Trophoblast cell (in vitro differentiated cells and primary cell): ENCODE results near the gene LIPC.

Experiments
- DNase-seq, 2 donors: peaks; one replicate each; pipeline ENCODE4 v3.0.0-alpha.2; 2016
- H2AFZ ChIP-seq: 2 replicates; pipeline ENCODE4 v1.6.1; 2013; ENCODE audit warnings: low read length, moderate library complexity, mild to moderate bottlenecking; ENCODE audit not compliant: insufficient read depth, poor library complexity
- H2AK5ac ChIP-seq: 2 replicates; pipeline ENCODE4 v1.6.1; 2013; ENCODE audit warnings: mild to moderate bottlenecking, low read length
- H2BK120ac ChIP-seq: 2 replicates; pipeline ENCODE4 v1.6.1; 2013; ENCODE audit warnings: low read length, mild to moderate bottlenecking, moderate library complexity; ENCODE audit not compliant: insufficient read depth, poor library complexity
- H2BK12ac ChIP-seq: 2 replicates; pipeline ENCODE4 v1.6.1; 2013; ENCODE audit warnings: mild to moderate bottlenecking, low read length, moderate library complexity
- H2BK5ac ChIP-seq: 2 replicates; pipeline ENCODE4 v1.6.1; 2013; ENCODE audit warnings: low read length, low read depth, moderate library complexity, mild to moderate bottlenecking; ENCODE audit not compliant: poor library complexity
- H3K14ac ChIP-seq: 2 replicates; pipeline ENCODE4 v1.6.1; 2013; ENCODE audit warnings: mild to moderate bottlenecking, low read length
- H3K18ac ChIP-seq: 2 replicates; pipeline ENCODE4 v1.6.1; 2013; ENCODE audit warnings: mild to moderate bottlenecking, low read length
- H3K23ac ChIP-seq: 2 replicates; pipeline ENCODE4 v1.6.1; 2013; ENCODE audit warnings: low read length
- H3K27ac ChIP-seq: 2 replicates; pipeline ENCODE4 v1.5.1; 2013; ENCODE audit warnings: low read depth, mild to moderate bottlenecking, inconsistent platforms, low read length, moderate library complexity
- H3K27me3 ChIP-seq: 2 replicates; pipeline ENCODE4 v1.6.1; 2013; ENCODE audit warnings: inconsistent platforms, mild to moderate bottlenecking, low read length, moderate library complexity; ENCODE audit not compliant: insufficient read depth
- H3K36me3 ChIP-seq, 2 experiments: 1 replicate in 1 of 2; 2 replicates in 1 of 2; pipeline ENCODE4 v1.6.1; 2013; ENCODE audit warnings: low read length in 2 of 2, mild to moderate bottlenecking in 2 of 2, moderate library complexity in 1 of 2; ENCODE audit not compliant: insufficient read depth in 2 of 2, control insufficient read depth in 1 of 2
- H3K4ac ChIP-seq: 2 replicates; pipeline ENCODE4 v1.6.1; 2013; ENCODE audit warnings: low read depth, mild to moderate bottlenecking, low read length, moderate library complexity
- H3K4me1 ChIP-seq, 2 experiments: 1 replicate in 1 of 2; 2 replicates in 1 of 2; pipeline ENCODE4 v1.6.1; 2013; ENCODE audit warnings: low read length in 2 of 2, mild to moderate bottlenecking in 2 of 2, moderate library complexity in 1 of 2; ENCODE audit not compliant: insufficient read depth in 2 of 2, control insufficient read depth in 1 of 2
- H3K4me2 ChIP-seq: 2 replicates; pipeline ENCODE4 v1.6.1; 2013; ENCODE audit warnings: inconsistent platforms, mild to moderate bottlenecking, low read length, moderate library complexity
- H3K4me3 ChIP-seq: 2 replicates; pipeline ENCODE4 v1.5.1; 2013; ENCODE audit warnings: mild to moderate bottlenecking, low read depth, low read length, inconsistent platforms
- H3K79me1 ChIP-seq: one replicate; pipeline ENCODE4 v1.6.1; 2013; ENCODE audit warnings: low read length
- H3K79me2 ChIP-seq: 2 replicates; pipeline ENCODE4 v1.6.1; 2013; ENCODE audit warnings: low read length, mild to moderate bottlenecking; ENCODE audit not compliant: control insufficient read depth, insufficient read depth, poor library complexity
- H3K9ac ChIP-seq: 2 replicates; pipeline ENCODE4 v1.6.1; 2013; ENCODE audit warnings: mild to moderate bottlenecking, low read length
- H3K9me3 ChIP-seq: 2 replicates; pipeline ENCODE4 v1.6.1; 2013; ENCODE audit warnings: low read depth, mild to moderate bottlenecking, control low read depth, inconsistent platforms, low read length; ENCODE audit not compliant: insufficient read depth
- H4K12ac ChIP-seq: 2 replicates; pipeline ENCODE4 v1.6.1; 2013; ENCODE audit warnings: low read depth, mild to moderate bottlenecking, low read length, moderate library complexity
- H4K8ac ChIP-seq: 2 replicates; pipeline ENCODE4 v1.6.1; 2013; ENCODE audit warnings: low read depth, mild to moderate bottlenecking, low read length, moderate library complexity
- H4K91ac ChIP-seq: one replicate; pipeline ENCODE4 v1.6.1; 2013; ENCODE audit warnings: low read depth, mild to moderate bottlenecking, low read length, moderate library complexity
- WGBS: extraction: QIAGEN DNeasy Blood & Tissue Kit; methylation state at CpG from one replicate; pipeline ENCODE4 v1.1.7; 2013; ENCODE audit warnings: missing lambda C conversion rate; ENCODE audit not compliant: insufficient read length, insufficient coverage; ENCODE audit errors: extremely low coverage; 5-methylcytosine and 5-hydroxymethylcytosine counted together

Gene LIPC

GRCh38 chr15:58558777-58559176 lies 127.0 kb downstream of the LIPC start:
- peaks cover 2% of the 10 kb centered on the region for H3K79me1 ChIP-seq
- WGBS, result no CpG with 5 or more reads among the region's 1 CpG

DNA sequence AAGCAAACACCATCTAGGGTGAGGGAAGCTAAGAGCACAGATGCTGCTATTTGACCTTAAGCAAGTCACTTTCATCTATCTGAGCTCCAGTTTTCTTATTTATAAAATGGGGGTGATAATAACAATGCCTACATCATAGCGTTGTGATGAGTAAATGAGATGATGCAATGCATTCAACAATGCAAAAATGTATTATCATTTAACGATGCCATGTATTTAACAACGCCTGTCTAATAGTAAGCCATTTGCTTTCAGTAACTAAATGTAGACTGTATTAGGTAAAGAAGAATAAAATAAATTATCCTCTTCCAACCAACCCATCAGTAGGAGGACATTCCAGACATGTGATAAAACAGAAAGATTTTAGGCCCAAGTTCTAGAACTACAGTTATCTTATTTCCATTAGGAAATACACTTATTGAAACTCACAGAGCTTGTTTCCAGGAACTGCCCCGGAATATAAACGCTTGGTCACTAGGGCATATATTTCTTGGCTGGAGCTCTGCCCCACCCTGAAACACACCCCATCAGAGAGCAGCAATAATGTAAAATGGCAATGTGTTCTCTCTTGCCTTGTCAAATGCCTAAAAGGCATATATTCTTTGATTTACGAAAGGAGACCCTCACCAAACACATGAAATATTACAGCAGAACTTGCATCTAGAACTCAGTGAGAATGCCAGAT lies 128.3 kb downstream of the LIPC start:
- no peak overlapping the region for H4K12ac ChIP-seq
- H4K91ac ChIP-seq, result no peak overlapping the region
- no peak overlapping the region for H3K27ac ChIP-seq
- H2AK5ac ChIP-seq, result no peak overlapping the region
- H3K23ac ChIP-seq, result no peak overlapping the region
- no peak overlapping the region for H2BK120ac ChIP-seq
- H3K79me2 ChIP-seq, result no peaks in the 10 kb centered on the region
- peaks cover 2% of the 10 kb centered on the region for H3K79me1 ChIP-seq
- H3K18ac ChIP-seq, result no peak overlapping the region
- no peak overlapping the region for H2BK12ac ChIP-seq
- H3K27me3 ChIP-seq, result no peaks in the 10 kb centered on the region
- H3K4ac ChIP-seq, result no peak overlapping the region
- peaks cover 1% of the 10 kb centered on the region for H3K9me3 ChIP-seq
- no CpG with 5 or more reads among the region's 6 CpGs for whole genome bisulfite sequencing
- no peak overlapping the region for H4K8ac ChIP-seq
- H2BK5ac ChIP-seq, result no peak overlapping the region
- no peak for DNase-seq
- no peak overlapping the region for H3K4me3 ChIP-seq
- H3K4me1 ChIP-seq, result peaks cover 4% of the 10 kb centered on the region in 2 experiments
- H3K4me2 ChIP-seq, result no peak overlapping the region
- H3K36me3 ChIP-seq, result no peaks in the 10 kb centered on the region
- H2AFZ ChIP-seq, result no peak overlapping the region
- H3K9ac ChIP-seq, result no peak overlapping the region
- H3K14ac ChIP-seq, result no peak overlapping the region

More at GRCh38 chr15:58558777-58559176, 127.0 kb downstream of the LIPC start:
- Histone ChIP-seq H3K18ac (no peak overlapping the region), H2AFZ (no peak overlapping the region), H4K91ac (no peak overlapping the region), H2BK5ac (no peak overlapping the region), H3K4me1 (peaks cover 4% of the 10 kb centered on the region in 2 experiments), H3K4me3 (no peak overlapping the region), H3K23ac (no peak overlapping the region), H3K14ac (no peak overlapping the region), H4K8ac (no peak overlapping the region), H3K27me3 (no peaks in the 10 kb centered on the region), H3K9me3 (peaks cover 1% of the 10 kb centered on the region), H3K9ac (no peak overlapping the region), H2BK12ac (no peak overlapping the region), H3K4me2 (no peak overlapping the region), H3K4ac (no peak overlapping the region), H3K27ac (no peak overlapping the region), H4K12ac (no peak overlapping the region), H2BK120ac (no peak overlapping the region), H3K79me2 (no peaks in the 10 kb centered on the region), H2AK5ac (no peak overlapping the region), H3K36me3 (no peaks in the 10 kb centered on the region)
- DNase-seq, result no peak

GRCh38 chr15:58561321-58561720 lies 129.5 kb downstream of the LIPC start:
- H2AK5ac ChIP-seq, result no peak overlapping the region
- H4K8ac ChIP-seq, result no peak overlapping the region
- H2AFZ ChIP-seq, result no peak overlapping the region
- H3K79me1 ChIP-seq, result no peaks in the 10 kb centered on the region
- no peak for DNase-seq
- H4K91ac ChIP-seq, result no peak overlapping the region
- H2BK120ac ChIP-seq, result no peak overlapping the region
- H3K4me2 ChIP-seq, result no peak overlapping the region
- no peak overlapping the region for H3K27ac ChIP-seq
- H2BK5ac ChIP-seq, result no peak overlapping the region
- H2BK12ac ChIP-seq, result no peak overlapping the region
- H3K4me3 ChIP-seq, result no peak overlapping the region
- H3K4ac ChIP-seq, result no peak overlapping the region
- no peaks in the 10 kb centered on the region for H3K27me3 ChIP-seq
- WGBS, result no CpG with 5 or more reads among the region's 1 CpG
- no peak overlapping the region for H3K14ac ChIP-seq
- H3K9ac ChIP-seq, result no peak overlapping the region
- H3K79me2 ChIP-seq, result no peaks in the 10 kb centered on the region
- peaks cover 1% of the 10 kb centered on the region for H3K9me3 ChIP-seq
- no peaks in the 10 kb centered on the region for H3K36me3 ChIP-seq
- H3K4me1 ChIP-seq, result peaks cover 3% of the 10 kb centered on the region in 2 experiments
- no peak overlapping the region for H3K18ac ChIP-seq
- no peak overlapping the region for H3K23ac ChIP-seq
- H4K12ac ChIP-seq, result no peak overlapping the region

DNA sequence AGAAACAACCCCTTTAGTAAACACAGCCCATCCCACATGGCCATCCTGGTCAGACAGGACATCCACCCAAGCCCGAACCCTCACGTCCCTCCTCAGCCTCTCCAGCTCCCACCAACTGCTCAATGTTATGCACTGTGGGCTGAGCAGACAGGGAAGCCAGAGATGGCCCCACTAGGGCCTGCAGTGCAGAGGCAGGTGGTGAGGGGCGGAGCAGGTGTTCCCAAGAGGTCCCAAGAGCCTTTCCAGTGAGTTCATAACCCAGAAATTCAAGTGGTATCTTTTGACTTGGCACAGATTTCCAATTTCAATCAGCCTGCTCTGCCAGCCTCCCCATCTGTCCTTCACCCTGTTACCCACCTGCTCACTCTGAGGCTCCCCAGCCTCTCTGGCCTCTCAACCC lies 130.3 kb downstream of the LIPC start:
- no peaks in the 10 kb centered on the region for H3K79me2 ChIP-seq
- DNase-seq, result no peak
- no peak overlapping the region for H3K4me2 ChIP-seq
- H3K9ac ChIP-seq, result no peak overlapping the region
- no peak overlapping the region for H2BK120ac ChIP-seq
- no peak overlapping the region for H4K12ac ChIP-seq
- no peak overlapping the region for H3K14ac ChIP-seq
- H2BK12ac ChIP-seq, result no peak overlapping the region
- no peaks in the 10 kb centered on the region for H3K27me3 ChIP-seq
- no peak overlapping the region for H2AFZ ChIP-seq
- H3K4me3 ChIP-seq, result no peak overlapping the region
- no peak overlapping the region for H3K4ac ChIP-seq
- no CpG with 5 or more reads among the region's 3 CpGs for WGBS
- H3K27ac ChIP-seq, result no peak overlapping the region
- peaks cover 1% of the 10 kb centered on the region for H3K9me3 ChIP-seq
- H3K4me1 ChIP-seq, result peaks cover 3% of the 10 kb centered on the region in 2 experiments
- H2AK5ac ChIP-seq, result no peak overlapping the region
- no peak overlapping the region for H2BK5ac ChIP-seq
- no peak overlapping the region for H4K8ac ChIP-seq
- no peaks in the 10 kb centered on the region for H3K36me3 ChIP-seq
- no peak overlapping the region for H4K91ac ChIP-seq
- no peak overlapping the region for H3K18ac ChIP-seq
- no peaks in the 10 kb centered on the region for H3K79me1 ChIP-seq
- H3K23ac ChIP-seq, result no peak overlapping the region
